ENCODE measurements around the gene REG1B.

GRCh38 chr2:79124907-79125720 is 37.3 kb upstream of the REG1B start:
- TF ChIP-seq CTCF (IDR thresholded peaks at IDR 0.05) (no peak), EP300 (IDR thresholded peaks at IDR 0.05) (no peak), POLR2AphosphoS5 (IDR thresholded peaks at IDR 0.05) (no peak), POLR2A (IDR thresholded peaks at IDR 0.05) (no peak)
